ENCODE data around the gene TEX9.

TEX9 gene

DNA sequence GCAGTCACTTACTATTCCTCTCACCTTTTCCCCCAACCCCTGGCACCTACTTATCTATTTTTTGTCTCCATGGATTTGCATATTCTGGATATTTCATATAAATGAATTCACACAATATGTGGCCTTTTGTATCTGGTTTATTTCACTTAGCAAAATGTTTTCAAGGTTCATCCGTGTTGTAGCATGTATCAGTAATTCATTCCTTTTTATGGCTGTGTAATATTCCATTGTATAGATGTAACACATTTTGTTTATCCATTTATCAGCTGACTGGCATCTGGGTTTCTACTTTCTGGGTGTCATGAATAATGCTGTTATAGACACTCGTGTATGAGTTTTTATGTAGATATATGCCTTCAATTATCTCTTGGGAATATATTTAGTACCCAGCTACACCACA, 93.9 kb downstream of the TEX9 start:
- no peaks in the 10 kb centered on the region for H3K36me3 ChIP-seq
- no peaks in the 10 kb centered on the region for H4K20me1 ChIP-seq
- H3K4me3 ChIP-seq, result no peak overlapping the region
- H3K27me3 ChIP-seq, result no peaks in the 10 kb centered on the region
- no peak for TF ChIP-seq Cebpa-rat (IDR thresholded peaks at IDR 0.05)
- no peak overlapping the region; a peak in 1 of 22 replicates for H3K4me2 ChIP-seq
- H3K9me3 ChIP-seq (replicated peaks in 1 of 11), result 0 out of 22 replicates have a peak, but pooled peaks cover 0 to 5% (median 0%) of the 10 kb centered on the region in 11 experiments
- no peak overlapping the region for H3K27ac ChIP-seq
- H3K4me1 ChIP-seq, result peaks cover 0 to 30% (median under 1%) of the 10 kb centered on the region in 10 experiments; a peak in 13 of 20 replicates
- H3K9ac ChIP-seq, result no peak overlapping the region

DNA sequence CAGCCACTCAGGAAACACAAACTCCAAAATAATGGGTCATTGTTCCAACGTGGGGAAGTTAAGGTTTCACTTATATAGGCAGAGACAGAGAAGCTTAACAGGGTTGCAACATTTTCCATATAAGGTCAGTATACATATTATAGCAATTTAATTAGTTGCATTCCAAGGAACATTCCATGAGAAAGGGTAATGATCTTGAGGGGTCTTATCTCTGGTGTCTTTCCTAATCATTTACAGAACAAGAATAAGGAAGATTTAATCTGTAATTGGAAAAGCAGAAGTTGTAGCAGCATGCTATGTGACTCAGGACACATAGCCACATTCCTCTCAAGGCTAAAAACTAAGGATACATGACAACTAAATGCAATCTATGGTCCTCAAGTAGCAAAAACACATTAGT, 94.8 kb downstream of the TEX9 start:
- Histone ChIP-seq H3K27ac (no peak overlapping the region), H3K36me3 (no peaks in the 10 kb centered on the region), H3K4me1 (peaks cover 5 to 26% (median 8%) of the 10 kb centered on the region in 10 experiments; a peak in 16 of 20 replicates), H3K27me3 (no peaks in the 10 kb centered on the region), H3K4me3 (no peak overlapping the region), H4K20me1 (no peaks in the 10 kb centered on the region), H3K9ac (no peak overlapping the region), H3K9me3 (replicated peaks in 1 of 11) (0 out of 22 replicates have a peak, but pooled peaks cover 0 to 5% (median 0%) of the 10 kb centered on the region in 11 experiments), H3K4me2 (peak overlapping the region in 2 of 11 experiments; percentile 35 to 53; a peak in 4 of 22 replicates)
- no peak for TF ChIP-seq Cebpa-rat (IDR thresholded peaks at IDR 0.05)

DNA sequence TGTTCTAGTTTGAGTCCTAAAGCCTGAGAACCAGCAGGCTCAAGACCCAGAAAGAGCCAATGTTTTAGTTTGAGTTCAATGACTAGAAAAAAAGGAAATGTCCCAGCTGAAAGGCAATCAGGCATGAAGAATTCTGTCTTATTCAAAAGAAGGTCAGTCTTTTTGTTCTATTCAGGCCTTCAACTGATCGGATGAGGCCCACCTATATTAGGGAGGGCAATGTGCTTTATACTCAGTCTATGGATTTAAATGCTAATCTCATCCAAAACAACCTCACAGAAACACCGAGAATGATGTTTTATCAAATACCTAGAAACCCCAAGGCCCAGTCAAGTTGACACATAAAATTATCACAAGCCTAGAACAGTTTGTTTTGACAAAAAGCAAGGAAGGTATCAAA, 95.7 kb downstream of the TEX9 start:
- H3K36me3 ChIP-seq, result no peaks in the 10 kb centered on the region
- no peak overlapping the region for H3K4me2 ChIP-seq
- H3K4me1 ChIP-seq, result peaks cover 5 to 22% (median 8%) of the 10 kb centered on the region in 10 experiments; a peak in 15 of 20 replicates
- no peak overlapping the region for H3K27ac ChIP-seq
- no peak overlapping the region for H3K9ac ChIP-seq
- H3K27me3 ChIP-seq, result no peaks in the 10 kb centered on the region
- TF ChIP-seq Cebpa-rat (IDR thresholded peaks at IDR 0.05), result no peak
- H4K20me1 ChIP-seq, result no peaks in the 10 kb centered on the region
- H3K4me3 ChIP-seq, result no peak overlapping the region
- 0 out of 22 replicates have a peak, but pooled peaks cover 0 to 5% (median 0%) of the 10 kb centered on the region in 11 experiments for H3K9me3 ChIP-seq (replicated peaks in 1 of 11)

DNA sequence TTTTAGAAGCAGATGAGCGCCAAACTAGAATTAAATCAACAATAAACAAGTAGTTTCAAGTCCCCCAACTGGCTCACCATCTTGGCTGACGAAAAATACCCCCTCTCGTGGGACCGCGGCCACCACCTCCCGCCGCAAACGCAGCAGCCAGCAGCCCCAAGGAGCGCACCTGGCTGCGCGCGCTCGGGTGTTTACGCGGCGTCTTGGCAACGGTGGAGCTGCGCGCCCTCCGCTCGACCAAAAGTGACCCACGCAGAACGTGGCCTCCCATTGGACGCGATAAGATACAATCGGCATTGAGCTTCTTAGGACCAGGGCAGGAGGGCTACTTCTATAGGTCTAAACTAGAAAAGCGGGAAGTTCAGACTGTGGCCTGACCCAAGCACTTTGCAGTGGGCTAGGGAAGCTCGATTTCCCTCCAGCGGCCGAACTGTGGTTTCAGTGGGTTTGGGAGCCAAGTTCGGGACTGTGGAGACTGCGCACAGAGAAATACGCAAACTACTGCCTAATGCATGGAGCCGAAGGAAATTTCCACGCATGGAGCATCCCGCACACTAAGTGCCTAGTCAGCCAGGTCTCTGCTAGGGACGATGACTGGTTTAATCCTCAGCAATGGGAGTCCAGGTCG, 99.8 kb downstream of the TEX9 start, which contains the start of gene MNS1:
MNS1 (minus strand) TSS at position 245 of the 628 bp plus-strand sequence; CDS start at position 80, 165 bp downstream.
- Histone ChIP-seq H3K9ac (peak within 1 kb of the TSS; percentile 35 to 80 (median 67); a peak in 21 of 22 replicates), H3K27me3 (no peaks in the 10 kb centered on the region), H3K4me3 (peak within 1 kb of the TSS; percentile 58 to 81 (median 67)), H3K4me2 (peak within 1 kb of the TSS; percentile 76 to 96 (median 85)), H3K36me3 (no peaks in the 10 kb centered on the region), H3K9me3 (replicated peaks in 1 of 11) (no peaks in the 10 kb centered on the region), H3K27ac (peak within 1 kb of the TSS in 10 of 11 experiments; percentile 26 to 78 (median 55); a peak in 17 of 22 replicates), H3K4me1 (peaks cover 13 to 38% (median 16%) of the 10 kb centered on the region in 10 experiments; a peak in 17 of 20 replicates), H4K20me1 (no peaks in the 10 kb centered on the region)
- TF ChIP-seq Cebpa-rat (IDR thresholded peaks at IDR 0.05), result no peak

DNA sequence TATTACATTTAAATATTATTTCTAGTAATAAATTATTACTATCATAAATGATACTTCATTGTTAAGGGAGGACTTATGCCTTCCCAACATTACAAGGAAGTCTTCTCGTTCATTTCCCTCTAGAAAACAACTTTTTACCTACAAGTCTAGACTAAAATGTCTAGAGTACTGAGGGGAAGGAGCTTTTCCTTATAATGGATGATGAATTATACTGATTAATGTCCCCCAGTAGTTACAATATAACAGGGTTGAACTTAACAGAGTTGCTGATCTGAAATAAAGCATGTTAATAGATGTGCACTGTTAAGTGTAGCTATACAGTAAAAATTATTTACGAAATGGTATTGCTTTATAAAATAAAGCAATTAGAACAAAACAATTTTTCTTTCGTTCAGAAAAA, 102.4 kb downstream of the TEX9 start:
- Histone ChIP-seq H3K36me3 (no peaks in the 10 kb centered on the region), H4K20me1 (no peaks in the 10 kb centered on the region), H3K4me2 (peak overlapping the region in 6 of 11 experiments; percentile 40 to 76 (median 62); a peak in 8 of 22 replicates), H3K4me3 (no peak overlapping the region), H3K27me3 (no peaks in the 10 kb centered on the region), H3K27ac (no peak overlapping the region), H3K9me3 (replicated peaks in 1 of 11) (no peaks in the 10 kb centered on the region), H3K4me1 (peaks cover 13 to 29% (median 16%) of the 10 kb centered on the region in 10 experiments; a peak in 17 of 20 replicates), H3K9ac (no peak overlapping the region)
- TF ChIP-seq Cebpa-rat (IDR thresholded peaks at IDR 0.05), result no peak

DNA sequence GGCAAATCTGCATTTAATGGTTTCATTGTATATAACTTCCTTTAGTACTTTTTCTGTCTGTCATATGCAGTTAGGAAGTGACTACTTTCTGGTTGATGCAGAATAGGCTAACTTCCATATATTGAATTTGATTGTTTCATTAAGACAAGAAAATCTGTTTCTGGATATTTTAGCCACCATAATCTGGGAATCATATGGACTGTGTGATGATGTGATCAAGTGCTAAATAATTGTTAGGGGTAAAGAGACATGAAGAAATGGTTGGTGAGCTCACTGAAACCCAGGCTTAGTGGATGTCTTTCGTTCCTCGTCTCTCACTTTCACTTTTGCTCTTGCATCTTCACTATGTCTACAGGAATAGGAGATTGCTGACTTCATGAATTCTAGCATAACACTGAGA, 103.2 kb downstream of the TEX9 start:
- H4K20me1 ChIP-seq, result no peaks in the 10 kb centered on the region
- H3K4me2 ChIP-seq, result peak overlapping the region; percentile 40 to 76 (median 64); a peak in 21 of 22 replicates
- H3K36me3 ChIP-seq, result no peaks in the 10 kb centered on the region
- H3K4me3 ChIP-seq, result peak overlapping the region in 9 of 10 experiments; percentile 0 to 48 (median 38); a peak in 12 of 20 replicates
- TF ChIP-seq Cebpa-rat (IDR thresholded peaks at IDR 0.05), result no peak
- H3K9ac ChIP-seq, result peak overlapping the region in 7 of 11 experiments; percentile 11 to 39 (median 24); a peak in 6 of 22 replicates
- no peaks in the 10 kb centered on the region for H3K9me3 ChIP-seq (replicated peaks in 1 of 11)
- H3K27me3 ChIP-seq, result no peaks in the 10 kb centered on the region
- no peak overlapping the region; a peak in 1 of 22 replicates for H3K27ac ChIP-seq
- H3K4me1 ChIP-seq, result peaks cover 13 to 29% (median 16%) of the 10 kb centered on the region in 10 experiments; a peak in 17 of 20 replicates

DNA sequence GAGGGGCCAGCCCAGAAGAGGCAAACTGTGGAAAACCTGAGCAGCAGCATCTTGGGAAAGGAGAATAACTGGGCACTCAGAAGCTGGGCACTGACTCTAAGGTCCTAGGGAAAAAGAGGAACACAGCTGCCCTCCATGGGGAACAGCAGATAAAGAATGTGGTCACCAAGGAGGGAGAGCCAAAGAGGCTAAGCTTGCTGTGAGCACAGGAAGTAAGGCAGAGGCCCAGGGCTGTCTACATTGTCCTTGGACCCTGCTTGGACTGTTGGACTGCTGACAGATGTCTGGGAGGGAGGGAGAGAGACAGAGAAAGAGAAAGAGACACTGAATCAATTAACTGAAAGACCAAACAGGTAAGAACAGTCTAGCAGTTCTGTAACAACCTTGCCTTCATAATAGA, 104.3 kb downstream of the TEX9 start:
- Histone ChIP-seq H3K4me3 (no peak overlapping the region), H3K4me1 (peaks cover 8 to 26% (median 12%) of the 10 kb centered on the region in 10 experiments; a peak in 17 of 20 replicates), H3K9me3 (replicated peaks in 1 of 11) (no peaks in the 10 kb centered on the region), H3K27me3 (no peaks in the 10 kb centered on the region), H3K9ac (no peak overlapping the region), H3K36me3 (no peaks in the 10 kb centered on the region), H3K4me2 (peak overlapping the region in 4 of 11 experiments; percentile 10 to 62 (median 36); a peak in 5 of 22 replicates), H4K20me1 (no peaks in the 10 kb centered on the region), H3K27ac (no peak overlapping the region)
- no peak for TF ChIP-seq Cebpa-rat (IDR thresholded peaks at IDR 0.05)

DNA sequence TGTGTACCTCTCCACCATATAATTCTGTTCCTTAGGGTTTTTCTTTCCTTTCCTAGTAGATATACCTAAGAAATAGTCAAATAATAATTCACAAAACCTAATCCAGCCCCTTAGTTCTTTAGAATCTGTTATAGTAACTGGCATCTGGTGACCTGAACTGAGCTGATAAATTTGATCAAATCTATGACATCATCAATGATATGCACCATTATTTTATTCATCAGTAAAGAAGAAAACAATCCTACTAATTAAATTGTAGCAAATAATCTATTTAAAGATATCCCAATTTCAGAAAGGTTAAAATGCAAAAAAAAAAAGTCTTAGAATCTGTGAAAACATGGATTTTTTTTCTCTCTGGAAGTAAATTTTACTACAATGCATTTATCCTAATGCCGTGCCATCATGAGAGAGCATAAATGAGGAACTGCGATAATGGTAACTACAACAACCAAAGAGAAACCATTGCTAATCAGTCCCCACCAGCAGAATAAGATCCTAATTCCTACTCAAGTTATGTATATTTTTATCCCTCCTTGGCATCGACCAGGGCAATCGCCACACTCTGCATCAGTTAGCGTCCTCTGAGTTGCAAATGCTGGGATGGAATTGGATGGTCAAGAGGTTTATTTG, 106.3 kb downstream of the TEX9 start:
- Histone ChIP-seq H3K9me3 (replicated peaks in 1 of 11) (no peaks in the 10 kb centered on the region), H4K20me1 (no peaks in the 10 kb centered on the region), H3K36me3 (no peaks in the 10 kb centered on the region), H3K4me2 (no peak overlapping the region), H3K4me3 (no peak overlapping the region), H3K9ac (no peak overlapping the region), H3K27ac (no peak overlapping the region), H3K27me3 (no peaks in the 10 kb centered on the region), H3K4me1 (peaks cover 0 to 25% (median 8%) of the 10 kb centered on the region in 10 experiments; a peak in 12 of 20 replicates)
- TF ChIP-seq Cebpa-rat (IDR thresholded peaks at IDR 0.05), result no peak

DNA sequence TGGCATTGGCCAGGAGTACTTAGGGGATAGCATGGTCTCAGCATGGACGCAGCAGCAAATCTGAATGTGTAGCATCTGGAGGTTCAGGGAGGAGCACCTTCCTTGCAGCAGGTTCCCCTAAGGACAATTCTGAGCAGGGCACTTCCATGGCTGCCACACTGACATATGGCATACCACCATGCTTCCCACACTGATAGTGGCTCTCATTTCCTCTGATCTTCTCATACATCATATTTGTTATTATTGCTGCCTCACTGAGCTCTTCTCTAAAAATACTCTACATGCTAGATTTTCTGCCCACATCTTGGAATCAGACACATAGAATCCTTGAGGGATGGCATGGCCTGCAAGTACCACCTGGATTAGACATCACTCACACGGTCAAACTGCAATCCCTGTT, 107.1 kb downstream of the TEX9 start:
- Histone ChIP-seq H3K27me3 (no peaks in the 10 kb centered on the region), H3K4me1 (peaks cover 0 to 25% (median 8%) of the 10 kb centered on the region in 10 experiments; a peak in 12 of 20 replicates), H3K9ac (no peak overlapping the region), H4K20me1 (no peaks in the 10 kb centered on the region), H3K36me3 (no peaks in the 10 kb centered on the region), H3K4me3 (no peak overlapping the region), H3K9me3 (replicated peaks in 1 of 11) (peaks cover 0 to under 1% (median 0%) of the 10 kb centered on the region in 11 experiments; a peak in 1 of 22 replicates), H3K4me2 (no peak overlapping the region), H3K27ac (no peak overlapping the region)
- no peak for TF ChIP-seq Cebpa-rat (IDR thresholded peaks at IDR 0.05)

All from BLaER1 treated with 17β-estradiol and CSF1 and Interleukin-3, amounts not matched to agents 10 nM and 100 nM (cell line).